Caco-2 (cell line): ENCODE results near the gene FERD3L. TPM values are rescaled to one million over a fixed set of nuclear protein-coding genes. Genes with fewer than 3 reads are reported as not detected.
"Not testable (repeated sequence)": the region's sequence is repeated elsewhere in the genome, so short reads cannot be mapped to it uniquely, and the experiment has no call there.

Experiments
- Bru-seq: library from RNA; stranded (reverse); fragments of 400-500 nt; gene quantifications from one replicate; lab custom pipeline; 2021; lab: Mats Ljungman, UMichigan
- BruChase-seq, 2 experiments: library from RNA; stranded (reverse); fragments of 400-500 nt; gene quantifications; one replicate each; lab custom pipeline; 2021; lab: Mats Ljungman, UMichigan
- BruUV-seq: library from RNA; stranded (reverse); fragments of 400-500 nt; replicated peaks from 2 replicates; lab custom pipeline; 2021; lab: Mats Ljungman, UMichigan
- CTCF ChIA-PET: fragments of 300-600 bp; sonication (Branson Sonifier 250); formaldehyde crosslinking; loops from one replicate; lab custom pipeline; 2022; ENCODE audit warnings: antibody characterized with exemption; lab: Charles Lee
- POLR2A ChIA-PET: fragments of 300-600 bp; sonication (Branson Sonifier 250); formaldehyde crosslinking; loops from one replicate; lab custom pipeline; 2022; ENCODE audit warnings: antibody characterized with exemption; lab: Charles Lee
- DNase-seq, 2 experiments: peaks; one replicate each; pipeline versions ENCODE4 v3.0.0 to v3.0.0-alpha.2; 2020 to 2022
- H3K27me3 ChIP-seq: replicated peaks from 2 replicates; pipeline ENCODE4 v1.6.0; 2011; ENCODE audit warnings: low read length; ENCODE audit not compliant: control insufficient read depth, insufficient read depth
- H3K36me3 ChIP-seq: 2 replicates; pipeline ENCODE4 v1.5.1; 2011; ENCODE audit warnings: low read length; ENCODE audit not compliant: control insufficient read depth, insufficient read depth
- H3K4me1 ChIP-seq: fragments of 250-450 bp; sonication (Bioruptor Pico); 2 replicates; pipeline ENCODE4 v1.5.1; 2020; ENCODE audit warnings: mild to moderate bottlenecking
- H3K4me3 ChIP-seq: 2 replicates; pipeline ENCODE4 v1.5.1; 2011; ENCODE audit warnings: low read depth, mild to moderate bottlenecking, control low read depth, low read length
- H3K9me3 ChIP-seq: fragments of 250-450 bp; sonication (Bioruptor Pico); 2 replicates; pipeline ENCODE4 v1.5.1; 2020; ENCODE audit warnings: mild to moderate bottlenecking, moderate library complexity
- H3K27ac Mint-ChIP-seq: one replicate; pipeline ENCODE4 v1.8.0; 2022; ENCODE audit warnings: mixed read lengths; ENCODE audit not compliant: unreplicated experiment
- H3K27me3 Mint-ChIP-seq: one replicate; pipeline ENCODE4 v1.8.0; 2022; ENCODE audit warnings: mixed read lengths; ENCODE audit not compliant: insufficient read depth, unreplicated experiment
- H3K36me3 Mint-ChIP-seq: one replicate; pipeline ENCODE4 v1.8.0; 2022; ENCODE audit warnings: mild to moderate bottlenecking, mixed read lengths; ENCODE audit not compliant: insufficient read depth, unreplicated experiment
- H3K4me1 Mint-ChIP-seq: one replicate; pipeline ENCODE4 v1.8.0; 2022; ENCODE audit warnings: low read depth, mixed read lengths; ENCODE audit not compliant: unreplicated experiment
- H3K4me3 Mint-ChIP-seq: one replicate; pipeline ENCODE4 v1.8.0; 2022; ENCODE audit warnings: mild to moderate bottlenecking, moderate library complexity, mixed read lengths; ENCODE audit not compliant: unreplicated experiment
- H3K9me3 Mint-ChIP-seq: one replicate; pipeline ENCODE4 v1.8.0; 2022; ENCODE audit warnings: mixed read lengths; ENCODE audit not compliant: unreplicated experiment
- CTCF ChIP-seq, 2 experiments: fragments of 200-600 bp in 1 of 2; IDR thresholded peaks; 1 replicate in 1 of 2; 2 replicates in 1 of 2; pipeline versions ENCODE4 v1.5.1 to v1.8.0; 2011 to 2022; ENCODE audit warnings: antibody characterized with exemption in 1 of 2, control low read depth in 1 of 2, inconsistent platforms in 1 of 2, low read depth in 1 of 2, low read length in 1 of 2, mild to moderate bottlenecking in 1 of 2, moderate library complexity in 1 of 2; ENCODE audit not compliant: insufficient read depth in 1 of 2, severe bottlenecking in 1 of 2, unreplicated experiment in 1 of 2
- intact Hi-C: fragments of 100-400 bp; cut with micrococcal nuclease; formaldehyde crosslinking; loops from one replicate; pipeline ENCODE4 v1.10.0; 2022; ENCODE audit not compliant: unreplicated experiment
- long read RNA-seq: library from polyadenylated mRNA; stranded (forward); transcript quantifications from one replicate; pipeline ENCODE4 v2.0.0, GENCODE V29; 2022
- total RNA-seq: library from RNA; stranded (reverse); gene quantifications from 2 replicates; pipeline ENCODE4 v1.2.3, GENCODE V29; 2022

Gene FERD3L
- total RNA-seq (not detected in 2 replicates), Bru-seq, nascent RNA (not detected), BruChase-seq, experiment 1, labeled RNA remaining after a 2-hour chase (not detected), BruChase-seq, experiment 2, labeled RNA remaining after a 6-hour chase (not detected)
- long read RNA-seq = 0 reads

- CTCF ChIA-PET = no interaction called here
- intact Hi-C loops = no loop called here
- no peak within 1 kb of the TSS for H3K27ac Mint-ChIP-seq
- H3K27me3 Mint-ChIP-seq = peaks cover 5% of the 10 kb centered on the region
- Histone ChIP-seq H3K4me3 (no peak within 1 kb of the TSS), H3K36me3 (no peaks in the 10 kb centered on the region), H3K9me3 (no peaks in the 10 kb centered on the region), H3K4me1 (no peaks in the 10 kb centered on the region), H3K27me3 (no peaks in the 10 kb centered on the region)
- POLR2A ChIA-PET = no interaction called here
- H3K4me3 Mint-ChIP-seq = no peak within 1 kb of the TSS
- H3K9me3 Mint-ChIP-seq = no peaks in the 10 kb centered on the region
- no peaks in the 10 kb centered on the region for H3K36me3 Mint-ChIP-seq
- no peak for TF ChIP-seq CTCF (IDR thresholded peaks at IDR 0.05; ENCODE audit: insufficient read depth in 1 of 2, low read depth in 1 of 2, low read length in 1 of 2, severe bottlenecking in 1 of 2, unreplicated experiment in 1 of 2)
- no peak for DNase-seq
- BruUV-seq = no TSS peak
- no peaks in the 10 kb centered on the region for H3K4me1 Mint-ChIP-seq
Observed at GRCh38 chr7:19144661-19145433, at the start of gene FERD3L. Gene FERD3L, minus strand, starts transcription at chr7:19145421. Its CDS starts 59 bp downstream, at chr7:19145362.

- H3K27me3 ChIP-seq, H3K4me1 Mint-ChIP-seq, H3K36me3 Mint-ChIP-seq, H3K4me3 ChIP-seq, H3K27me3 Mint-ChIP-seq, H3K36me3 ChIP-seq, H3K4me1 ChIP-seq, POLR2A ChIA-PET, H3K9me3 Mint-ChIP-seq, intact Hi-C loops, DNase-seq, H3K4me3 Mint-ChIP-seq, H3K27ac Mint-ChIP-seq, BruUV-seq, H3K9me3 ChIP-seq, CTCF ChIA-PET: not testable (repeated sequence)
Observed at GRCh38 chr7:19194417-19194816, 49.2 kb upstream of the FERD3L start.

GRCh38 chr7:19181634-19182033, 36.4 kb upstream of the FERD3L start:
- no peaks in the 10 kb centered on the region for H3K27me3 Mint-ChIP-seq
- ChIA-PET CTCF (no interaction called here), POLR2A (no interaction called here)
- H3K36me3 Mint-ChIP-seq = no peaks in the 10 kb centered on the region
- no peak overlapping the region for H3K4me3 ChIP-seq
- 0 out of 2 replicates have a peak, but pooled peaks cover 7% of the 10 kb centered on the region for H3K4me1 ChIP-seq
- no peak overlapping the region for H3K27ac Mint-ChIP-seq
- no peak for TF ChIP-seq CTCF (IDR thresholded peaks at IDR 0.05; ENCODE audit: insufficient read depth in 1 of 2, low read depth in 1 of 2, low read length in 1 of 2, severe bottlenecking in 1 of 2, unreplicated experiment in 1 of 2)
- intact Hi-C loops = no loop called here
- H3K36me3 ChIP-seq = no peaks in the 10 kb centered on the region
- no peaks in the 10 kb centered on the region for H3K4me1 Mint-ChIP-seq
- no peaks in the 10 kb centered on the region for H3K9me3 ChIP-seq
- H3K27me3 ChIP-seq = no peaks in the 10 kb centered on the region
- no TSS peak for BruUV-seq
- H3K9me3 Mint-ChIP-seq = peaks cover 22% of the 10 kb centered on the region
- no peak overlapping the region for H3K4me3 Mint-ChIP-seq
- no peak for DNase-seq
